Mononuclear cell (primary cell): ENCODE data around the gene ALOX15B. TPM values are rescaled to one million over a fixed set of nuclear protein-coding genes. Genes with fewer than 3 reads are reported as not detected.
"Not testable (repeated sequence)": the region's sequence is repeated elsewhere in the genome, so short reads cannot be mapped to it uniquely, and the experiment has no call there.

Experiments used
- H3K27me3 ChIP-seq: 2 replicates; pipeline ENCODE4 v1.6.0; 2011; ENCODE audit warnings: low read length, control low read depth; ENCODE audit not compliant: insufficient read depth
- H3K4me1 ChIP-seq: 2 replicates; pipeline ENCODE4 v1.5.1; 2011; ENCODE audit warnings: mild to moderate bottlenecking, low read length, control low read depth; ENCODE audit not compliant: insufficient read depth
- H3K4me3 ChIP-seq: 2 replicates; pipeline ENCODE4 v1.5.1; 2011; ENCODE audit warnings: mild to moderate bottlenecking, low read length, moderate library complexity
- H3K9me3 ChIP-seq: 2 replicates; pipeline ENCODE4 v1.5.1; 2011; ENCODE audit warnings: low read depth, mild to moderate bottlenecking, control low read depth, low read length
- total RNA-seq: library from RNA; depleted of rRNA; stranded (reverse); fragments of >200 nt; gene quantifications from one replicate; pipeline ENCODE4 v1.2.3, GENCODE V29; 2012

Gene ALOX15B
- total RNA-seq, 1 donor: 0.10 TPM

DNA sequence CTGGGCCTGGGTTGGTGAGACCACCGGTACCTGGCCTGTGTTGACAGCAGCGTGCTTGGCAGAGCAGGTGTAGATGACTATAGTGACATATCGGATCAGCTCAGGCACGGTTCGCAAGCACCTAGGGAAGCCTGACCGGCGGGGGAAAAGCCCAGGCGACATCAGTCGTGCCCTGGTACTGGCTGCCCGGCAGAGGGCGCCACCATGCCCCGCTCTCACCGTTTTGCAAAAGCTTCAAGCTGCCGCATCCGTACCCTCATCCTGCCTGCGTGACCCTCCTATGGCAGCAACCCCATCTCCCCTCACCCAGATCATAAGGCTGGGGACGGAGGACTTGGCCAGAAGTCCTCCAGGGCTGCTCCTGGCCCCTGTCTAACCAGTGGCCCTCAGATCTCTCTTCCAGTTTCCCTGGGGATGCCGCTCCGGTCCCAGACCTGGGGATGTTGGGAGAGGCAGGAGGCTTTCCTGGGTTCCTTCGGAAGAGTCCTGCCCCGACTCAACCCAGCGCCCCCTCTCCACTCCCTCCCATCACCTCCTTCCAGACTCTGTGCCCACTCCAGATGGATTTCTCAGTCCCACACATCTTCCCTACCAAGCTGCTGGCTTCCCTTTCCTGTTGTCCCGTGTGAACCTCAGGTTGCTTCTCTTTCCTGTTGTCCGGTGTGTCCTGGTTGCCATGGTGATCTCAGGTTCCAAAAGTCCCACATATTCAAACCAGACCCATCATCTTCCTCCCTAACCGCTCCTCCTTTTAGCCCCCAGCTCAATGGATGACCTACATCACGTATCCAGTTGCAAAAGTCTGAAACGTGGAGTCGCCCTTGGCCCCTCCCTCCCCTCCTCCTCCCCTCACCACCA is 35.0 kb downstream of the ALOX15B start:
- Histone ChIP-seq H3K4me1 (peaks cover 42% of the 10 kb centered on the region), H3K27me3 (peaks cover 48% of the 10 kb centered on the region), H3K4me3 (no peak overlapping the region), H3K9me3 (no peaks in the 10 kb centered on the region)

- no peaks in the 10 kb centered on the region for H3K9me3 ChIP-seq
- peaks cover 42% of the 10 kb centered on the region for H3K4me1 ChIP-seq
- peaks cover 48% of the 10 kb centered on the region for H3K27me3 ChIP-seq
- H3K4me3 ChIP-seq: no peak overlapping the region
Observed at GRCh38 chr17:8074554-8074953, 35.7 kb downstream of the ALOX15B start.

GRCh38 chr17:8075081-8075480 is 36.2 kb downstream of the ALOX15B start:
- Histone ChIP-seq H3K9me3 (no peaks in the 10 kb centered on the region), H3K27me3 (peaks cover 48% of the 10 kb centered on the region), H3K4me3 (no peak overlapping the region), H3K4me1 (peaks cover 42% of the 10 kb centered on the region)

- peaks cover 40% of the 10 kb centered on the region for H3K4me1 ChIP-seq
- H3K9me3 ChIP-seq: no peaks in the 10 kb centered on the region
- H3K4me3 ChIP-seq: no peak overlapping the region
- peaks cover 47% of the 10 kb centered on the region for H3K27me3 ChIP-seq
Observed at GRCh38 chr17:8075574-8076342, 36.9 kb downstream of the ALOX15B start.

DNA sequence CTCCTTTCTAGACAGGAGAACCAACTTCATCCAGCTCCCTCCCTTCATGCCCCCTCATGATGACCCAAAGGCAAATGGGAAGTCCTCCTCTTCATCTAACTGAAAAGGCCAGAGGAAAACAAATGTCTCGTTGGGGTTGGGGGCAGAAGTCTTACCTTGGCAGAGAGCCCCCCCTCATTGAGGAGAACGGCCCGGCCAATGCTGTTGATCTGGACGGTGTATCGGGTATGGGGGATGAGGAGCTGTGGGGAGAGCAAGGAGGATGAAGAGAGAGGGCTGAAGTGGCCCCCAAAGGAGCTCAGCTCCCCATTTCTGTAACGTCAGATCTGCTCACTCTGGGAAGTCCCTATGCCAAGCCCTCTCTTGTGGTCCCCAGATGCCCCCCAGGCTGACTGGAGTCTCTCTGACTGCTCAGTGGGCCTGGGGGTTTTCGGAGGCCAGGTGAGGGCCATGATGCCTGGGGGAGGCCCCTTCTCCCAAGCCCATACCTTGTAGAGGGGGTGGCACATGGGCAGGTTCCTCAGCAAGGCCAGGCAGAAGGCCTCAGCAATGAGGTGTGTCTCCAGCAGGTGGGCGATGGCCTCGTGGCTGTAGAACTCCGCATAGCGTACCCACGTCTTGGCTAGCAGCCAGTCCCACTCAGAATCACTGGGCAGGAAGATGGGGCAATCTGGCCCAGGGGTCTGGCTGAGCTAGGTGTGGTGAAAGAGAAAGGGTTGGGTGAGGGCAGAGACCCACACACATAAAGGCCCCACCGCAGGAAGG is 37.8 kb downstream of the ALOX15B start:
- no peak overlapping the region for H3K4me3 ChIP-seq
- peaks cover 39% of the 10 kb centered on the region for H3K4me1 ChIP-seq
- no peaks in the 10 kb centered on the region for H3K9me3 ChIP-seq
- peaks cover 38% of the 10 kb centered on the region for H3K27me3 ChIP-seq

GRCh38 chr17:8077939-8078338 is 39.1 kb downstream of the ALOX15B start:
- H3K9me3 ChIP-seq: not testable (repeated sequence)

GRCh38 chr17:8079291-8080207 is 40.7 kb downstream of the ALOX15B start:
- H3K9me3 ChIP-seq: no peaks in the 10 kb centered on the region

More at GRCh38 chr17:8077939-8078338, 39.1 kb downstream of the ALOX15B start:
- H3K27me3 ChIP-seq: peaks cover 26% of the 10 kb centered on the region
- not testable (repeated sequence) for H3K4me3 ChIP-seq
- H3K4me1 ChIP-seq: peaks cover 29% of the 10 kb centered on the region

GRCh38 chr17:8080208-8080798 is 41.4 kb downstream of the ALOX15B start:
- Histone ChIP-seq H3K9me3 (no peaks in the 10 kb centered on the region), H3K27me3 (peaks cover 3% of the 10 kb centered on the region), H3K4me1 (peaks cover 18% of the 10 kb centered on the region), H3K4me3 (no peak overlapping the region)

More at GRCh38 chr17:8079291-8080207, 40.7 kb downstream of the ALOX15B start:
- Histone ChIP-seq H3K4me3 (peak overlapping the region; percentile 35), H3K4me1 (peaks cover 18% of the 10 kb centered on the region), H3K27me3 (peaks cover 10% of the 10 kb centered on the region)

- H3K9me3 ChIP-seq: no peaks in the 10 kb centered on the region
- H3K27me3 ChIP-seq: peaks cover 2% of the 10 kb centered on the region
- peaks cover 18% of the 10 kb centered on the region for H3K4me1 ChIP-seq
- H3K4me3 ChIP-seq: no peak overlapping the region
Observed at GRCh38 chr17:8080799-8081219, 42.0 kb downstream of the ALOX15B start.

- H3K9me3 ChIP-seq: no peaks in the 10 kb centered on the region
- peaks cover 2% of the 10 kb centered on the region for H3K27me3 ChIP-seq
- no peak overlapping the region for H3K4me3 ChIP-seq
- H3K4me1 ChIP-seq: peaks cover 18% of the 10 kb centered on the region
Observed at GRCh38 chr17:8081876-8082275, 43.0 kb downstream of the ALOX15B start.

DNA sequence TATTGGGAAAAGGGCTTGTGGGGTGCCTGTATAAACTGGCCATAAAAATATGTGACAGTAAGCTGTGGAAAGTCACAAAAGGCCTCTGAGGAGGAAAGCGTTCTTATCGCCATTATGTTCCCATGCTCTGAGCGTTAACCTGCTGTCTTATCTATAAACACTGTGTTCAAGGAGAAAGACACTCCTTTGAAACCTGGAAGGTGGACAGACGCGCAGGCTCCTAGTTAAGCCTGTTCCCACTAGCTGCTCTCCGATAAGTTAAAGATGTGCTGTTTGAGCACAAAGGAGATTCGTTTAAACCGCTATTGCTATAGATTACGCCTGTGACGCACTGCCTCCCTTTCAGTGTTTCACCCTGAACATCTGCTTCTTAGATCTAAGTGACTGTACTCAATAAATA is 43.4 kb downstream of the ALOX15B start:
- Histone ChIP-seq H3K27me3 (peaks cover 2% of the 10 kb centered on the region), H3K9me3 (no peaks in the 10 kb centered on the region), H3K4me1 (peaks cover 18% of the 10 kb centered on the region), H3K4me3 (no peak overlapping the region)

- Histone ChIP-seq H3K4me1 (peaks cover 12% of the 10 kb centered on the region), H3K4me3 (no peak overlapping the region), H3K9me3 (no peaks in the 10 kb centered on the region), H3K27me3 (no peaks in the 10 kb centered on the region)
Observed at GRCh38 chr17:8084250-8084649, 45.4 kb downstream of the ALOX15B start.

- Histone ChIP-seq H3K4me1 (peaks cover 4% of the 10 kb centered on the region), H3K27me3 (no peaks in the 10 kb centered on the region), H3K9me3 (no peaks in the 10 kb centered on the region), H3K4me3 (no peak within 1 kb of the TSS)
Observed at GRCh38 chr17:8087075-8087951, 48.5 kb downstream of the ALOX15B start, which contains the start of gene ALOX12B. Gene ALOX12B (minus strand): TSS chr17:8087716. CDS start chr17:8087442, 274 bp downstream.
